Right atrium auricular region (tissue), 2 donors: ENCODE data around the gene MMP21. TPM values are rescaled to one million over a fixed set of nuclear protein-coding genes. Genes with fewer than 3 reads are reported as not detected.

Source experiments
- DNase-seq: peaks from one replicate; pipeline ENCODE4 v3.0.0-alpha.2; 2019; ENCODE audit warnings: low spot score
- H3K27ac ChIP-seq, 2 donors: fragments of 200-600 bp; sonication (generic); 1 replicate in 1 of 2; 2 replicates in 1 of 2; pipeline ENCODE4 v1.5.1; 2016 to 2019
- H3K27me3 ChIP-seq, 2 donors: fragments of 200-600 bp; sonication (generic); one replicate each; pipeline versions ENCODE4 v1.5.1 to v1.6.0; 2017 to 2019
- H3K36me3 ChIP-seq: fragments of 200-600 bp; sonication (generic); one replicate; pipeline ENCODE4 v1.5.1; 2016
- H3K4me1 ChIP-seq, 2 donors: fragments of 200-600 bp; sonication (generic); one replicate each; pipeline versions ENCODE4 v1.5.1 to v1.6.0; 2017 to 2019
- H3K4me3 ChIP-seq, 2 donors: fragments of 200-600 bp; sonication (generic); 1 replicate in 1 of 2; 2 replicates in 1 of 2; pipeline ENCODE4 v1.5.1; 2017 to 2019; ENCODE audit warnings: mild to moderate bottlenecking in 1 of 2, moderate library complexity in 1 of 2
- H3K9me3 ChIP-seq, 2 donors: fragments of 200-600 bp; sonication (generic); one replicate each; pipeline ENCODE4 v1.5.1; 2019
- total RNA-seq, 2 donors: library from RNA; depleted of rRNA; stranded (reverse); fragments of >200 nt; gene quantifications; one replicate each; pipeline ENCODE4 v1.1.0, GENCODE V29; 2016
- TF ChIP-seq, protein P1 (sequence below), 2 donors: fragments of 200-600 bp; sonication (generic); IDR thresholded peaks; one replicate each; pipeline ENCODE4 v1.5.1; 2019; ENCODE audit warnings: antibody characterized with exemption in 2 of 2

MMP21 gene
- total RNA-seq, 2 donors from 2014 or later: 0.28 to 0.67 TPM

DNA sequence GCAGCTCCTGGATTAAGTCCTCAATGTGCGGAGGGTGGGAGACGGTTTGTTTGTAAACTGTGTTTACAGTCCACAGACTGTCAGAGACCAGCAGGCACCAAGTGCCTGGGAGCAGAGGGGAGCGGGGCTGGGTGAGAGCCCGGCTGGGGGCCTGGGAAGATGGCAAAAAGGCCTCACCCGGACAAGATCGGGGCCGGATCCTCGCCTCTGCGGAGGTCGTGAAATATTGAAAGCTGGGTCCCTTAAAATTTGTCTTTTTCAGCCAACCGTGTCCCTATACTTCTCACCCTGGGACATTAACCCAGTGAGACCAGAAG, 2.8 kb downstream of the MMP21 start:
- no peak for DNase-seq
- Histone ChIP-seq H3K4me3 (no peak overlapping the region), H3K9me3 (no peaks in the 10 kb centered on the region), H3K27ac (no peak overlapping the region), H3K27me3 (no peaks in the 10 kb centered on the region), H3K4me1 (peaks cover 0 to 16% of the 10 kb centered on the region in 2 donors), H3K36me3 (no peaks in the 10 kb centered on the region)
- TF ChIP-seq, protein P1, sequence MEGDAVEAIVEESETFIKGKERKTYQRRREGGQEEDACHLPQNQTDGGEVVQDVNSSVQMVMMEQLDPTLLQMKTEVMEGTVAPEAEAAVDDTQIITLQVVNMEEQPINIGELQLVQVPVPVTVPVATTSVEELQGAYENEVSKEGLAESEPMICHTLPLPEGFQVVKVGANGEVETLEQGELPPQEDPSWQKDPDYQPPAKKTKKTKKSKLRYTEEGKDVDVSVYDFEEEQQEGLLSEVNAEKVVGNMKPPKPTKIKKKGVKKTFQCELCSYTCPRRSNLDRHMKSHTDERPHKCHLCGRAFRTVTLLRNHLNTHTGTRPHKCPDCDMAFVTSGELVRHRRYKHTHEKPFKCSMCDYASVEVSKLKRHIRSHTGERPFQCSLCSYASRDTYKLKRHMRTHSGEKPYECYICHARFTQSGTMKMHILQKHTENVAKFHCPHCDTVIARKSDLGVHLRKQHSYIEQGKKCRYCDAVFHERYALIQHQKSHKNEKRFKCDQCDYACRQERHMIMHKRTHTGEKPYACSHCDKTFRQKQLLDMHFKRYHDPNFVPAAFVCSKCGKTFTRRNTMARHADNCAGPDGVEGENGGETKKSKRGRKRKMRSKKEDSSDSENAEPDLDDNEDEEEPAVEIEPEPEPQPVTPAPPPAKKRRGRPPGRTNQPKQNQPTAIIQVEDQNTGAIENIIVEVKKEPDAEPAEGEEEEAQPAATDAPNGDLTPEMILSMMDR (IDR thresholded peaks at IDR 0.05): no peak

DNA sequence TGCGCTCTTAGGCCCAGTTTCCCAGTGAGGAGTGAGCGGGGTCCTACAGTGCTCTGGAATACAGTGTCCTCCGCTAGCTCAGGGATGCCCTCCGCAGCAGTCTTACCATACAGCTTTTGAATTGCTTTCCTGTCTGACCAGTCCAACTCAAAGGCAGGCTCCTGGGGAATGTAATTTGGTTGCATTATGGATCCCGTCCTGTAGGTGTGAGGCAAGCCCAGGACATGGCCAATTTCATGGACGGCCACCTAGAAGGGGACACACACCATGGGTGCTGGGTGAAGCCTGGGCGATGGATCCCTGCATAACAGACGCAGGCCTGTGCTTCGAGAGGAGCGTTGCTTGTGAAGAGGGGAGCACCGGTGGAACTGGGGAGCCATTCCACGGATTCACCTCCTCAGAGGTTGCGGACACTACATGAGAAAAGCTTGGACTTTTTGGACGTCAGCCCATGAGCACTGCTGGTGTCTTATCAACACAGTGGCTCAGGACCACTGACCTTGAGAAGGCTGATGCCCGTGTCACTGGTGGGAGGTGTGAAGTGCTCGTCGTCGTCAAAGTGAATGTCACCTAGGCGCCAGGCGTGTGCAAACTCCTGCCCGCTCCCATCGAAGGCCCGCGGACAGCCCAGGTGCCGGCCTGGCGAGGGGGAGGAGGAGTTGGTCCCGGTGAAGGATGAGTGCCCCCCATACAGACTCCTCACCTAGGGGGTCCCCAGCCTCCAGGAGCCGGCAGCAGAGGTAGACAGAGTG, 3.3 kb downstream of the MMP21 start:
- no peaks in the 10 kb centered on the region for H3K36me3 ChIP-seq
- H3K27me3 ChIP-seq: no peaks in the 10 kb centered on the region
- no peaks in the 10 kb centered on the region for H3K9me3 ChIP-seq
- no peak overlapping the region for H3K27ac ChIP-seq
- no peak for DNase-seq
- H3K4me3 ChIP-seq: no peak overlapping the region
- TF ChIP-seq, protein P1 (IDR thresholded peaks at IDR 0.05): no peak
- H3K4me1 ChIP-seq: peaks cover 0 to 21% of the 10 kb centered on the region in 2 donors

DNA sequence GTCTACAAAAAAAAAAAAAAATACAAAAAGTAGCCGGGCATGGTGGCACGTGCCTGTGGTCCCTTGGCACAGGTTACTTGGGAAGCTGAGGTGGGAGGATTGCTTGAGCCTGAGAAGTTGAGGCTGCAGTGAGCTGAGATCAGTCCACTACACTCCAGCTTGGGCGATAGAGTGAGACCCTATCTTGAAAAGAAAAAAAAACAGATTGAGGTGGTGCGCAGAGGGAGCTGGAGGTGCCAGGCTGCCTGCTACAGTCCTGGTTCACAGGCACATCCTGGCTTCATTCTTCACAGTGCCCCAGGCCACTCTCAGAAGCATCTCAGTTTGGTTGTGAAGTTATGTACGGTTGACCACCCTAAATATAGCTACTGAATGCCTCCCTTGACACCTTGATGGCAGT, 4.8 kb downstream of the MMP21 start:
- Histone ChIP-seq H3K4me1 (peaks cover 0 to 22% of the 10 kb centered on the region in 2 donors), H3K36me3 (no peaks in the 10 kb centered on the region), H3K4me3 (no peak overlapping the region), H3K27me3 (no peaks in the 10 kb centered on the region), H3K9me3 (no peaks in the 10 kb centered on the region), H3K27ac (no peak overlapping the region)
- DNase-seq: no peak
- TF ChIP-seq, protein P1 (IDR thresholded peaks at IDR 0.05): no peak

DNA sequence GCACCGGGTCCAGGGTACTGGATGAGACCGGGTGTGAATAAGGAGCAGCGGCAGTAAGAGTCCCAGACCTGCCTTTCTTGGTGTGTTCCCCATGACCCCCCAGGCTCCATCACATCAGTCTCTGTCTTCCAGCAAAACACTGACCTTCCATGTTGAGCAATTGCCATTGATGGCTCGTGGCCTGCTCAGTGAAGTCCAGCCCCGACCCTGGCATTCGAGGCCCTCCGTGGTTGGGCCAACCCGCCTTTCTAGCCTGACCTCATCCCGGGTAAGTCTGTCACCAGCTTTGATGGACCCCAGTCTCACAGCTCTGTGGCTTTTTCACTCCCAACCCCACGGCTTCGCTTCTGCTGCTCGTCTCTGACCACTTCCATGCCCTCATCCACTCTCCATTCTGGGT, 6.4 kb downstream of the MMP21 start:
- no peaks in the 10 kb centered on the region for H3K9me3 ChIP-seq
- peaks cover 13% of the 10 kb centered on the region for H3K36me3 ChIP-seq
- no peak for DNase-seq
- no peaks in the 10 kb centered on the region for H3K27me3 ChIP-seq
- TF ChIP-seq, protein P1 (IDR thresholded peaks at IDR 0.05): no peak
- no peak overlapping the region for H3K4me3 ChIP-seq
- peak overlapping the region; percentile 8 to 61 for H3K27ac ChIP-seq
- H3K4me1 ChIP-seq: peaks cover 0 to 22% of the 10 kb centered on the region in 2 donors

DNA sequence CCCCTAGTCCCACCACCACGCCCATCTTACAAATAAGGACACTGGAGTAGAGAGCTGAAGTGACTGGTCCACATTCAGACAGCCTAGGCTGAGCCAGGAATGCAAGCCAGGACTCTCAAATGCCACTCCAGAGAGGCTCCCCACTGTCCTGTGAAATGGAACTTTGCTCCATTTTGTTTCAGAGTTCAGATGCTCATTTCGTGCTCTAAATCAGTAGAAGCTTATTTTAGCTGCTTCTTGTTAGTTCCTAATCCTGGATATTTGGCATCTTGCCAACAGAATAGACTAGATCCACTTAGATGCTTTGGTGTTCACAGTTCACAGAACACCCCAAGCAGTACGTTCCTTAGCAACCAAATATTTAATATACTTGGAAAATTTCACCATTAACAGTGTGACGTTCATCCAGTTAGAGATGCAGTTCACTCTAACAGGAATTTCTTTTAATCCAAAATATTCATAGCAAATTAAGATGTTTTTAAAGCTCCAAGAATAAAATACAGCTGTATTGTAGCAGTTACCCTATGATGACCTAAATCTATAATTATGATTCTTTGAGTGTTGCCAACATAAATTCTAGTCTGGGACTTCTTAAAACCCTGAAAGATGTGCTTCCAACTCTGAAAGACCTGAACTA, 7.3 kb downstream of the MMP21 start:
- TF ChIP-seq, protein P1 (IDR thresholded peaks at IDR 0.05): no peak
- H3K9me3 ChIP-seq: no peaks in the 10 kb centered on the region

More for the DNA sequence above, 7.3 kb downstream of the MMP21 start:
- no peaks in the 10 kb centered on the region for H3K27me3 ChIP-seq
- peaks cover 21% of the 10 kb centered on the region for H3K36me3 ChIP-seq
- peaks cover 0 to 22% of the 10 kb centered on the region in 2 donors for H3K4me1 ChIP-seq
- peak overlapping the region; percentile 52 to 61 for H3K27ac ChIP-seq
- no peak overlapping the region for H3K4me3 ChIP-seq
- no peak for DNase-seq
